GM04504 (cell line): ENCODE results near the gene TNFRSF18.
A peak's percentile ranks its signal among the peaks of the same experiment; 100 is the strongest.

ENCODE experiments used
- DNase-seq: peaks from one replicate; pipeline ENCODE4 v3.0.0-alpha.2; 2012; ENCODE audit warnings: low read depth

Gene TNFRSF18

DNA sequence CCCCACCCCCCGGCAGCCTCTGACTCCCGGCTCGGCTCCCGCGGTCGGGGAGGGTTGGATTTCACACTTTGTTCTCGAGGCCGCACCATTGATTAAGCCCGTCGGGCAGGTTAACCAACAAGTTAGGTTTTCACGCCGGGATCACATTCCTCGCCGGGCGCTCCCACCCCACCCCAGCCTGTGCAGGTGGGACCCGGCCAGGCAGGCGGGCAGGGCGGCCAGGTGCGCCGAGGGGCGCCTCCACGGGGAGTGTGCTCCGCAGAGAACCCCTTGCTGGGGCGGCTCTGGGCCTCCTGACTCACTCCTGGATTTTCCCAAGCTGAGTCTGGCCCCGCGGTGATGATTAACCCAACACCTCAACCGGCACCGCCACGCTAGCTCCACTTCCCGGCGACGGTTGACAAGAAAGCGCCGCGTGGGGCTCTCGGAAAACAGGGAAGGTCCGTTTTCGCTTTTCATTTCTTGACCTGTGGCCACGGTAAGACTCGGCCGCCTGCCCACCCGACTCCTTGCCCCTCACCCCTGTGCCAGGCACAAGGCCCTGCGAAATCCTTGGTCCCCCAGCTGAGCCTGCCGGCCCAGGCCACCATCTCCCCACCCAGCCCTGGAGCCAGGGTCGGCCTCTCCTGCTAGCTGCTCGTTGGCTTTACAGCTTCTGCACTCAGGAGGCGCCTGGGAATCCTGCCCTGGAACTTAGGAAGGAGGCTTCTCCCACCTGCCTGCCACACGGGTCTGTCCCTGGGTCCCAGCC is 41.5 kb downstream of the TNFRSF18 start:
- DNase-seq, result no peak

DNA sequence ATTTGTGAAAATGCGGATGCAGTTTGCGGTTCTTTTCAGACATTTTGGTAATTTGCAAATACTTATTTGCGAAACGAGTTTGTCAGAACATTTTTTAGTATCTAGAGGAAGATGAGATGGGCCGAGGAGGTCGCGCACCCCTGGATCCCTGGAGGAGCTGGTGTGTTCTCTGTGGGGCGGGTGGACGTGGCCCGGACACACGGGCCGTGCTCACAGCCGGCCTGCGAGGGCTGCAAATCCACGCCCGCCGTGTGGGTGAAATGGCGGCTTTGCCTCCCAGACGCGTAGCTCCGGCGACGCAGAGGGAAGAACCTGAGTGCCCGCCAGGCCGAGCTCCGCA is 42.1 kb downstream of the TNFRSF18 start:
- no peak for DNase-seq

DNA sequence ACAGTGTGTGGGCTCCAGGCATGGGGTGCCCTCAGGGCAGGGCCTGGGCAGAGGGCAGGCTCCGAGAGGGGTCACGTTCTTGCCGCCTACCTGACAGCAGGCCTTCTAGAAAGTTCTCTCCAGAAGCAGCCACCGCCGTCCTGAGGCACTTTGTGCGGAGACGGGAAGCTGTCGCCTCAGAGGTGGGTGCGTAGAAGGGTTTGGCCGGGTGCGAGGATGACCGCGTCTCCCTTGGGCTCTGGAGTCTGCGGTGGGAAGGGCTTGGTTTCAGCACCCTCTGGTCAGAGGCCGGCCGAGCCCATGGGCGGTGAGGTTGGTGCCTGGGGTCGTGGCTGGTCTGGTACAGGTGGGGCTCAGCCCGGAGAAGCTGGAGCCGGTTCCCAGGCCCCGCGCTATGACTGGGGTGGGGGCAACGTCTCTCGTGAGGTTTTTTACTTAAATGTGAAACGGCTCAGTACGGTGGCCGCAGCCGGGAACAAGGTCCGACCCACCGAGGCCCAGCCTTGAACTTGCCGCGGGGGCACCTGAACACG is 42.8 kb downstream of the TNFRSF18 start:
- no peak for DNase-seq

DNA sequence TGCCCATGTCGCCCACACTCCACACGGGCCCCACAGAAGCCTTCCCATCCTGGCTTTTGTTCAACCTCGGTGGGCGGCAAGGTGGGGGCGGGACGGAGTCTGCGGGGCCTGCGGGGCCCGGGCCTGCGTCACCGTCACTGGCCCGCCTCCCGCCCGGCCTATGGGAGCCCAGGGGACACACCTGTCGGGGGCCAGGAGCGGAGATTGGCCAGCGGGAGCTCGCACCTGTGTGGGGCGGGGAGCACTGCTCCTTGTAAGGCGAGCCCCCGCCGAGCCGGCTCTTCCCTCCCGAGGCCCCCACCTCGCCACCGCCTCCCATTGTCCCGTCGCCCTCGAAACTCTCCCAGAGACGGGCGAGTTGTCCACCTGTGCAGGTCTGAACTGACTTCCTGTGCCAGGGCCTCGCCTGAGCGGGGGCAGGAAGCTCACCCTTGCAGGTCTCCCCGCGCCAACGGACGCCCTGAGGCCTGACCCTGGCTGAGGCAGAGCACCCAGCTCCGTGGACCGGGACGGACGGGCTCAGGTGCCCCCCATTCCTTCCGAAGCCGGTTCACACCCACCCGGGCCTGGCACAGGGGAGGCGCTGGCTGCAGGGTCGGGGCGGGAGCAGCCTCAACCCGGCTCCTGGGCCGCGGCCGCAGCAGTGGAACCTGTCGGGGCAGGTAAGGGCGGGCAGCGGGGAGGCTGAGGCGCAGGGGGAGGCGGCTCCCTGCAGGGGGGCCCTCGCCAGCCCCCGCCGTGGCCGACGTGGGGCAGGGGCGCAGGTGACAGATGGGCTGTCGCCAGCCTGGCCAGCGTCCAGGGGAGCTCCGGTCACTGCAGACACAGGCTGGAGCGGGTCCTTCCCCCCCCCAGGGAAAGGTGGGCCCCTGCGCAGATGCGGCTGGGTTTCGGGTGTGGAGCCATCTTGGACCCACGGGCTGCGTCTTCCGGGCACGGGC is 43.5 kb downstream of the TNFRSF18 start:
- DNase-seq, result no peak

DNA sequence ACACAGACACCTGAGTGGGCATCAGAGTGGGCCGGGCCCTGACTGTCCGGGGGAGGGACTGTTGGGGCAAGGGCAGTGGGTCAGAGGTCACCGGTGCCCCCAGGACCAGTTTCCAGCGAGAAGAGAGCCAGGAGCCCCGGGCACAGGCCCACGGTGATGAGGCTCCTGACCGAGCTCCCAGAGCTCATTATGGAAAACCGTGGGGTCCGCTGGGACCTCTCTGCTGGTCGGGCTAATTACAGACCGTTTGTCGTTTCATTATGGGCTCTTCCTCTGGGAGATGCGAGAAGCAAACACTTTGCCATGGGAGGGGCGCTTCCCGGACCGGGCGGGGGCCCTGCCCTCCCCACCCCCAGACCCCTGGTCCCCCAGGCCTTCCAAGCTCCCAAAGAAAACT is 44.7 kb downstream of the TNFRSF18 start:
- DNase-seq, result no peak

DNA sequence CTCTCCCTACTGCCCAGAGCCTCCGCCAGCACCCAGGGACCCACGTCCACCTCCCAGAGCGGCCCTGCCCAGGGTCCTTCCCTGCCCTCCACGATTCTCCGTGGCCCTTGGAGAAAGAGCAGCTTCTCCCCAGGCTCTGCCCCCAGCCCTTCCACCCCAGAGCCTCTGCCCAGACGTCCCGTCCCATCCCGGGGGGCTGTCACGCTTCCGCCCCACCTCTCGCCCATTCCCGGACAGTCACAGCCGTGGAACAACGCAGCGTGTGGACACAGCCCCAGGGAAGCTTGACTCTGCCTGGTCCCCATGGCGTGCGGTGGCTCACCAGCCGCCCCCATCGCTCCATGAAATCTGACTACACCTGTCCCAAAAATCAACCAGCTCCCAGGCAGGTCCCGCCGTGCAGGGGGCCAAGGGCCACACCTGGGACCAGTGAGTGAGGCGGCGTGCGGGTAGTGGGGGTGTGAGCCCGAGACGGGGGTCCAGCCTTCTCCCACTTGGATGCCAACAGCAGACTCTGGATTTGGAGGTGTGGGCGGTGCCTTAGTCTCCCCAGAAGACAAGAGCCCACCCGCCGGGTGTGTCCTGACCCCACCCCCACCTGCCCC is 45.2 kb downstream of the TNFRSF18 start:
- no peak for DNase-seq

DNA sequence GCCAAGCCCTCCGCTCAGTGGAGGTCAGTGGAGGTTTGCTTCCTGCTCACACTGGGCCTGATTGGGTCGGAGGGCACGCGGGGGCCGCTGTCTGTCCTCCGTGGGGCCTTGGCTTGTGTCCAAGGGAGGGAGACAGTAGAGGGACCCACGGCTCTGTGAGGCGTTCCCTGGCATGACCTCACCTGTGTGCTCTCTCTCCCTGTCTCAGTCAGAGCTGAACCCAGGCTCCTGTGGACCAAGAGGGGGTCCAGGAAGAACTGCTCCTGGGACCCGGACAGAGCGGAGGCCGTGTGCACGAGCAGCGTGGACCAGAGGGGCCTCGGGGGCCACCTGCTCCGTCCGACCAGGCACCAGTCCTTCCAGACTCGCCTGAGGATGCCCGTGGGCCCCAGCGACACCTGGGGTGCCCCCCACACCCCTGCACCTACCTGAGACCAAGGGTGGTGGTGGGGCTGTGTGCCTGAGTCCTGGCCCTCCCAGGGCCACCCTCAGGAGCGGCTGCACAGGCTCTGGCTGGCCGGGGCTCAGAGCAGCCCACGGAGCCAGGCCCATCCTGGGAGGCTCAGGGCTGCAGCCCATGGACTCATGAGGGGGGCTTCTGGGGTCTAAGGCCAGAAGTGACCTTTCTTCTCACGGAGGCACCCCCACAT is 46.0 kb downstream of the TNFRSF18 start:
- no peak for DNase-seq

DNA sequence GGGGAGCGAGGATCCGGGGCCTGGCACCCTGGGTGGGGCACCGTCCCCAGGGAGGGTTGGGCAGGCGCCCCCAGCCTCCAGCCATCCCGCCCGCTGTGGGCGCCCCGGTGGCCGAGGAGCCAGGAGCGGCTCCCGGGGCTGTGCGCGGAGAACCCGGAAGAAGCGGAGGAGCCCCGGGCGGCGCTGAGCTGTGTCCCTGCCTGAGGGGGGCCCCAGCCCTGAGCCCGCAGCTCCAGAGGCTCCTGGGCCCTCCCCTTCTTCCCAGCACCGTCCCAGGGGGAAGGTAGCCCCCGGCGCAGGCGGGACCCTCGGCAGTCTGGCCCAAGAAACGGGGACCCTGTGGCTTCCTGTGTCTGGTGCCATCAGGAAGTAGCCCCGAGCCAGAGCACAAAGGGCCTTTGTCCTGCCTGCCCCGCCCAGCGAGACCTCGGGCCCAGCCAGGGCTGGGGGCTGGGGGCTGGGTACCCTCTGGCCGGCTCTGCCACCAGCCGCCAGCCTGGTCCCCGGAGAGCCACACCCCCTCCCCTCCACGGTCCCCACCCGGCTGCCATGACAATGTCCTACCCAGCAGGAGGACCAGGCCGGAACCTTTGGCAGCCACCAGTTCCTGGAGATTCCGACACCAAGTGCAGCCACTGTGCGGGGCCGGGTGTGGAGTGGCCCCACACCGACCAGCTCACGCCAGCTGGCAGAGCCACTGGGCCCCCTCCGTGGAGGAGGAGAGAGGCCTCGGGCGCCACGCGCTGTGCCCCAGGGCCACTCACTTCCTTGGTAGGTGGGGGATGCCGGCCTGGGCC is 48.3 kb downstream of the TNFRSF18 start:
- peak; percentile 5 for DNase-seq

DNA sequence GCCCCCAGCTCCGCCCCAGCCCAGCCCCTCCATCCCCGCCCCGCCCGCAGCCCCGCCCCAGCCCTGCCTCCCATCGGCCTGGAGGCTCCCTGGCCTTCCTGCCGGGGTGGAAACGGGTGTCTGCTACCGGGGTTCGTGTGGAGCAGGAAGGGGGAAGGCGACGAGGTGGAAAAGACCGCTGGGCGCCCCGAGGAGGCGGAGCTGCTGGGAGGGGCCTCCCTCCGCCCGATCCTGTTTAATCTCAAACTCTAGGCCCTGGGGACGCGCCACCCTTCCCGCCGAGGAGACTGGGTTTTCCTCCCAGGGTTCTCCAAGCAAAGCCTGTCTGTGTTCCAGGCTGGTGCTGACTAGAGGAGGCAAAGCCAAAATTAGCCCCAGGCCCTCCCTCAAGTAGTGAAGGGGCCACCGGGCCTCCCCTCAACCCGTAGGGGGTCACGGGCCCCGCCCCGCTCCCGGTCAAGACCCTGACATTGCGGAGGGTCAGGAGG is 48.9 kb downstream of the TNFRSF18 start:
- peak; percentile 80 for DNase-seq

DNA sequence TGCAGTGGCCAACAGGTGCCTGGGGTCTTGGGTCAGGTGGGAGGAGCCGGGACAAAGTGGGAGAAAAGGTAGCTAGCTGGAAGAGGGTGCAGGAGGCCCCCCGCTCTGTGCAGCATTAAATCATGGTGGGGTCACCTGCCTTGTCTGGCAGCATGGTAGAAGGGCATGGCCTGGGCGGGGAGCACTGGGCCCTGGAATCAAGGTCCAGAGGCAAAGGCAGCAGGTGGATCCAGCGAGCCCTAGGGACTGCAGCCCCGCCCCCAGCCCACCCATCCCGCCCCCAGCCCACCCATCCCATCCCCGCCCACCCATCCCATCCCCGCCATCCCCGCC is 49.4 kb downstream of the TNFRSF18 start:
- DNase-seq, result no peak

DNA sequence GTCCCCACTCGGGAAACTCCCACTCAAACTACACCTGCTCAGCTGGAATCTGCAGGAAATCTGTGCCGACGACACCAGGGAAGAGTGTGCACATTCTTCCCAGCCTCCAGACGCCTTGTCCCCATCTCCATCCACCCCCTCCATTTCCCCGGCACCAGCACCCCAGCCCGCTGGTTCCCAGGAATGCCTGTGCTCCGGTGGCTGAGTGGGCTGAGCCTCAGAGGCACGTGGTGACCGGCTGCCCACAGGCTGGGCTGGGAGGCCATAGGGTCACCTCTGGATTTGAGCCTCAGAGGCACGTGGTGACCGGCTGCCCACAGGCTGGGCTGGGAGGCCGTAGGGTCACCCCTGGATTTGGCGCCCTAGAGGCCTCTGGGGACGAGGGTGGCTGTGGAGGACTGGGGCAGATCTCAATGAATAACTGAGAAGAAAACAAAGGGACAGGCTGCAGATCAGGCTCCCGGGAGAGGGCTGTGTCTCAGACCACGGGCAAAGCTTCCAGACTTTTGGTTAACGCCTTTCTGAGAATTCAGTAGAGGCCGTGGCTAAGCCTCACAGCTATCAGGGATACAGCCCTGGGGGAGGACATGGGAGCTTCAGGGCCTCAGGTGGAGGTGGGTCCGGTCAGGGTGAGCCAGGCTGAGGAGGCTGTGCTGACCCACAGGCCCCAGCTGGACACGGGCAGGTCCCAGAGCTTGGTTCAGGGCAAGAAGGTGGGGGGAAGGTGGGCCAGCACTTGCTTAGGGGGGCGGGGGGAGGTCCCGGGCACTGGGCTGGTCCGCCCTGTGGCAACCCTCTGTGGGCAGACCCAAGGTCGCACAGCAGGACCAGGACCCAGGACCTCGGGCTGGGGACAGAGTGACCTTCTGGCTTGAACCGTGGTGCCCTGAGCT is 50.0 kb downstream of the TNFRSF18 start:
- no peak for DNase-seq

DNA sequence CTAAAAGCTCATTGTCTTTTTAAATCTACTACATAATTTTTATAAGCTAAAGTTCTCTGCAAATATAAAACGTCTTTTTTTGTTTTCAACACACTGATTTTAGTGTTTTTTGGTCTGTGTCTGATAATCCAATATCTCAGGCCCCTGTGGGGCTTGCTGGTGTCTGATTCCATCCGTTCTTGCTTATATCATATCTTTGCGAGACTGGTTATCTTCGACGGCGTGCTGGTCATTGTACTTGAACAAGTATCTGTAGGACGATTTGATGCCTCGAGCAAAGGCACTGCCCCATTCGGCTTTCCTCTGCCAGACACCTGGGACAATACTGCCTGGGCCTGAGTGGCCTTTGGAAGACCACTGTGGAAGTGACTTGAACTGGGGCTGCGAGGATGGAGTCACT is 51.1 kb downstream of the TNFRSF18 start:
- no peak for DNase-seq

DNA sequence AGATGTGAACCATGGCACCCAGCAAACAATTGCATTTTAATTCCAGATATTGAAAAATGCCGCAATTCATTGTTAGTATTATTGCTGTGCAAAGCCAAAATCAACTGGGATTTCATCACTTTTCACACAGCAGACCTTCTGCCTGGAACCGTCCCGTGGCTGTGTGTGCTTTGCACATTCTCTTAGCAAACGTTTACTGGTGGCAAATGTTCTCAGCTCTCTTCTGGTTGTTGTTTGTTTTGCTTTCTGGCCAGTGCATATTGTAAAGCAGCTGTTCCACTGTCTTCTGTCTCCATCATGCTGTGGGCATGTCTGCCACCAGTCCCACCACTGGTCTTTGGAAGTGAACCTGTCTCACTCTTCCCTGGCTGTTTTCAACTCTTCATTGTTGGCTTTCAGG is 52.5 kb downstream of the TNFRSF18 start:
- DNase-seq, result no peak
